H1 (cell line): Measurements from ENCODE around the gene RAD51B. TPM values are rescaled to one million over a fixed set of nuclear protein-coding genes. Genes with fewer than 3 reads are reported as not detected.

ENCODE experiments used
- ATF2 ChIP-seq: IDR thresholded peaks from 2 replicates; pipeline ENCODE4 v1.6.1; 2012; ENCODE audit warnings: low read length, inconsistent platforms
- JUN ChIP-seq: IDR thresholded peaks from 2 replicates; pipeline ENCODE4 v1.6.1; 2011; ENCODE audit warnings: low read depth, mild to moderate bottlenecking, improper control_type of control experiment, low read length
- NANOG ChIP-seq: IDR thresholded peaks from 2 replicates; pipeline ENCODE4 v1.6.1; 2011; ENCODE audit warnings: low read length, low read depth, mild to moderate bottlenecking, inconsistent platforms; ENCODE audit not compliant: insufficient read depth, poor library complexity, severe bottlenecking
- PHF8 ChIP-seq: fragments of 200-600 bp; sonication (generic); conservative IDR thresholded peaks from 2 replicates; pipeline ENCODE4 v1.7.1; 2012; ENCODE audit warnings: low read depth, mild to moderate bottlenecking, inconsistent platforms, low read length, moderate library complexity
- TCF12 ChIP-seq: IDR thresholded peaks from 2 replicates; pipeline ENCODE4 v1.6.1; 2011; ENCODE audit warnings: low read depth, mild to moderate bottlenecking, low read length
- polyA plus RNA-seq, 7 experiments: library from polyadenylated mRNA; depleted of rRNA in 3 of 7; stranded (reverse) in 5 of 7; unstranded in 2 of 7; fragments of >200 nt in 5 of 7; fragments of 200-250 nt in 2 of 7; gene quantifications; 1 replicate in 5 of 7; 2 replicates in 1 of 7; 4 replicates in 1 of 7; pipeline versions ENCODE4 v1.2.1 to v1.2.3, GENCODE V29; 2011 to 2013; ENCODE audit warnings: missing spikeins in 2 of 7, mixed read lengths in 2 of 7
- total RNA-seq: library from RNA; stranded (reverse); fragmentation: NEBNext Ultra II Directional; extraction: Animal tissue kit (Norgen Biotek cat#: 25700); gene quantifications from 2 replicates; pipeline ENCODE4 v1.2.1, GENCODE V29; 2021

RAD51B gene
- total and polyA plus RNA-seq, 2 of the 8 experiments (the other 6 are each of a cell fraction or from before 2014, with no cell fraction given), result 3.9 to 14.9 TPM

- TF ChIP-seq ATF2, result no peak
- no peak for TF ChIP-seq JUN
- TF ChIP-seq NANOG, result no peak
- TF ChIP-seq TCF12, result no peak
- TF ChIP-seq PHF8, result no peak
These were observed 391.8 kb downstream of the RAD51B start (continued) for GRCh38 chr14:68211421-68211820.
